Thoracic aorta endothelial cell (primary cell): ENCODE data around the gene GABPB1. TPM values are rescaled to one million over a fixed set of nuclear protein-coding genes. Genes with fewer than 3 reads are reported as not detected.

Source experiments
- small RNA-seq: library from RNA; depleted of rRNA; stranded (forward); fragments of <200 nt; gene quantifications from one replicate; pipeline ENCODE3, GENCODE V24; 2012
- total RNA-seq: library from RNA; depleted of rRNA; stranded (reverse); fragments of >200 nt; gene quantifications from 2 replicates; pipeline ENCODE4 v1.2.3, GENCODE V29; 2012

Gene GABPB1
- 88.3 and 95.9 TPM in 2 replicates for total RNA-seq

DNA sequence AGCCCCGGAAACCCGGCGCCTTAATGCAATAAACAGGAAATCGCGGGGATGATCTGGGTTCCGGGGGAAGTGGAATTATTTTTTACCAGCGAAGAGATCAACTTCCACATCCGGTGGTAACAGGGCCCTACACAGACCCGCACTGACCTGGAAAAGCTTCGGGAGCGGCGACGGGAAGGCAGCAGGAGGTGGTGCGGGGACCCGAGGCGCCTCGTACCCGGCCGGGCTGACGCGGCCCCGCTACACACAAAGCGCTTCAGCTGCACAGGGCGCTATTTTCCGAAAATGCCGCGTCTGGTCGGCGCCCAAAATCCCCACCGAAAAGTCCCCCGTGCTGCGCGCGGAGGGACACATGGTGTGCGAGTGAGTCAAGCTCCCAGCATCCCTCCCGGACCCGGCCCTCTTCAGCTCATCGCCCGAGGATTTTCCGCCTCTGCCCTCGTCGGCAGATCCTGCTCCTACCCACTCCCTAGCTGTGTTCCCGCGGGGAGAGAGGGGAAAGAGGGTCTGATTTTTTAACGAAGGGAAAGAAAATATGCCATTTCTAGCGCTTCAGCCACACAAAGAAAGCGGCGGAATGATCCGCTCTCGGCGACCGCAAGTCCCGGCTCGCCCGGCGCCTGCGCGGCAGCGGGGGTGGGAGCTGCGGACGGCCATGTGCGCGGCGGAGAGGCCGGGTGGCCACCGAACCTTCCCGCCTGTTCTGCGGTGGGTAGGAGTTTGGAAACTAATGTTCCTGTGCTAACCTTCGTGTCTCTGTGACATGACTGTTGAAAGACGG, at the start of gene GABPB1:
GABPB1 (minus strand) TSS at position 361 of the 781 bp plus-strand sequence. CDS start 45,400 bp downstream, outside the sequence.

DNA sequence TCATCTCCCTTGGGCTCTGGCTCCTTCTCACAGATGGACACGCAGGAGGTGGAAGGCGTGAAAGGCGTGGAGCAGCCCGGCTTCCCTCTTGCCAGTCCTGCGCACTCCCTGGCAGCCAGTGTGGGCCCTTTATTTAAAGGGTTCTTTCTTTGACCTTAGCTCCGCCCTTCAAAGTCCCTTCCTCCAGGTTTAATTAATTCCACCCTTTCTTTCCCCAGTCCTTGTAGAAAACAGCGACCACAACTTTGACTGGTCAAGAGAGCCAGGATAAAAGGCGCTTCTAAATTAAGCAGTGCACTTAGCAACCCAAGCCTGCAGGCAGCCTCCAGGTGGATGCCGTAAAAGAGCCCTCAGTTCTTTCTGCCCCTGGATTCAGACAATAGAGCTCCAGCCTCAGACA, 89.4 kb downstream of the GABPB1 start, which contains the start of gene HDC:
HDC (minus strand) TSS at position 107 of the 400 bp plus-strand sequence; CDS start at position 4, 103 bp downstream.

Small RNAs within 50 kb of the gene (small RNA-seq; reads per million reads assigned to genes)
- not detected for gene RNU6-94P

Other genes with a start within 250 kb of the GABPB1 start
- gene ATP8B4, start 236.0 kb downstream of the GABPB1 start, total RNA-seq = not detected in 2 replicates
- gene SLC27A2, start 173.0 kb downstream of the GABPB1 start, total RNA-seq = 0.07 TPM in 1 of 2 replicates, not detected in the other
- not detected in 2 replicates for gene HDC, start 89.5 kb downstream of the GABPB1 start, total RNA-seq
- gene USP8, start 69.2 kb upstream of the GABPB1 start, total RNA-seq = 63.3 and 73.4 TPM in 2 replicates
- gene USP50, start 191.5 kb upstream of the GABPB1 start, total RNA-seq = 0.14 and 0.40 TPM in 2 replicates